Neuronal stem cell (in vitro differentiated cells): ENCODE data around the gene ANKMY2.

Source experiments
- DNase-seq: peaks from one replicate; pipeline ENCODE4 v3.0.0-alpha.2; 2013; ENCODE audit warnings: low spot score
- H2AFZ ChIP-seq: one replicate; pipeline ENCODE4 v1.6.1; 2013; ENCODE audit warnings: mild to moderate bottlenecking, low read length, inconsistent platforms
- H2AK5ac ChIP-seq: 2 replicates; pipeline ENCODE4 v1.6.1; 2013; ENCODE audit warnings: low read depth, mild to moderate bottlenecking, inconsistent platforms, low read length, moderate library complexity, mixed read lengths
- H2BK120ac ChIP-seq: 2 replicates; pipeline ENCODE4 v1.6.1; 2013; ENCODE audit warnings: low read depth, mild to moderate bottlenecking, inconsistent platforms, low read length, moderate library complexity, mixed read lengths
- H2BK12ac ChIP-seq: one replicate; pipeline ENCODE4 v1.6.1; 2013; ENCODE audit warnings: low read length, inconsistent platforms
- H2BK15ac ChIP-seq: 2 replicates; pipeline ENCODE4 v1.6.1; 2013; ENCODE audit warnings: mild to moderate bottlenecking, low read length, inconsistent platforms, mixed read lengths
- H2BK5ac ChIP-seq: one replicate; pipeline ENCODE4 v1.6.1; 2013; ENCODE audit warnings: inconsistent platforms, mild to moderate bottlenecking, low read length, moderate library complexity
- H3K14ac ChIP-seq: one replicate; pipeline ENCODE4 v1.6.1; 2013; ENCODE audit warnings: low read length, inconsistent platforms
- H3K18ac ChIP-seq: 2 replicates; pipeline ENCODE4 v1.6.1; 2013; ENCODE audit warnings: low read length, inconsistent platforms
- H3K23ac ChIP-seq: 2 replicates; pipeline ENCODE4 v1.6.1; 2013; ENCODE audit warnings: low read depth, mild to moderate bottlenecking, mixed read lengths, low read length, inconsistent platforms; ENCODE audit not compliant: poor library complexity
- H3K27ac ChIP-seq: replicated peaks from 3 replicates; pipeline ENCODE4 v1.5.1; 2013; ENCODE audit warnings: low read length, inconsistent platforms
- H3K27me3 ChIP-seq, 3 experiments: 2 replicates each; pipeline ENCODE4 v1.6.1; 2013; ENCODE audit warnings: low read length in 3 of 3, mild to moderate bottlenecking in 2 of 3, inconsistent platforms in 1 of 3, low read depth in 1 of 3, mixed read lengths in 1 of 3, moderate library complexity in 1 of 3; ENCODE audit not compliant: control insufficient read depth in 3 of 3, insufficient read depth in 3 of 3
- H3K36me3 ChIP-seq, 2 donors: replicated peaks in 1 of 2; 2 replicates each; pipeline ENCODE4 v1.6.1; 2013; ENCODE audit warnings: low read length in 2 of 2; ENCODE audit not compliant: control insufficient read depth in 2 of 2, insufficient read depth in 2 of 2
- H3K4ac ChIP-seq: 2 replicates; pipeline ENCODE4 v1.6.1; 2013; ENCODE audit warnings: inconsistent platforms, mild to moderate bottlenecking, low read length, moderate library complexity
- H3K4me1 ChIP-seq, 2 donors: 1 replicate in 1 of 2; 2 replicates in 1 of 2; pipeline ENCODE4 v1.6.1; 2013; ENCODE audit warnings: low read length in 2 of 2, low read depth in 1 of 2; ENCODE audit not compliant: control insufficient read depth in 2 of 2, insufficient read depth in 1 of 2
- H3K4me2 ChIP-seq: one replicate; pipeline ENCODE4 v1.6.1; 2013; ENCODE audit warnings: mild to moderate bottlenecking, low read length, inconsistent platforms; ENCODE audit not compliant: insufficient read depth, poor library complexity, severe bottlenecking
- H3K4me3 ChIP-seq, 2 donors: 2 replicates each; pipeline ENCODE4 v1.5.1; 2013; ENCODE audit warnings: low read length in 2 of 2, mild to moderate bottlenecking in 2 of 2, inconsistent platforms in 1 of 2, moderate library complexity in 1 of 2
- H3K79me1 ChIP-seq: one replicate; pipeline ENCODE4 v1.6.1; 2013; ENCODE audit warnings: low read depth, mild to moderate bottlenecking, inconsistent platforms, low read length, moderate library complexity
- H3K9ac ChIP-seq: one replicate; pipeline ENCODE4 v1.6.1; 2013; ENCODE audit warnings: mild to moderate bottlenecking, low read depth, low read length, inconsistent platforms; ENCODE audit not compliant: poor library complexity
- H3K9me3 ChIP-seq, 2 donors: replicated peaks in 1 of 2; 2 replicates each; pipeline versions ENCODE3 to v1.6.1; 2013; ENCODE audit warnings: low read length in 2 of 2, mild to moderate bottlenecking in 2 of 2, inconsistent platforms in 1 of 2, low read depth in 1 of 2, mixed read lengths in 1 of 2, moderate library complexity in 1 of 2; ENCODE audit not compliant: control insufficient read depth in 2 of 2, insufficient read depth in 1 of 2
- H4K8ac ChIP-seq: one replicate; pipeline ENCODE4 v1.6.1; 2013; ENCODE audit warnings: low read depth, mild to moderate bottlenecking, inconsistent platforms, low read length, moderate library complexity
- H4K91ac ChIP-seq: one replicate; pipeline ENCODE4 v1.6.1; 2013; ENCODE audit warnings: low read length, low read depth, mild to moderate bottlenecking, inconsistent platforms; ENCODE audit not compliant: poor library complexity
- WGBS, 2 donors: extraction: QIAGEN DNeasy Blood & Tissue Kit; methylation state at CpG; one replicate each; pipeline ENCODE4 v1.1.7; 2013; ENCODE audit warnings: missing lambda C conversion rate in 2 of 2, mixed read lengths in 1 of 2; ENCODE audit not compliant: insufficient read length in 2 of 2, insufficient replicate concordance in 1 of 2; ENCODE audit errors: extremely low coverage in 2 of 2; 5-methylcytosine and 5-hydroxymethylcytosine counted together

ANKMY2 gene

GRCh38 chr7:16652240-16652583, 6.7 kb upstream of the ANKMY2 start:
- H2BK120ac ChIP-seq = no peak overlapping the region
- no peak overlapping the region for H3K4me3 ChIP-seq

GRCh38 chr7:16651396-16652239, 6.1 kb upstream of the ANKMY2 start:
- H4K91ac ChIP-seq = no peak overlapping the region
- no peak overlapping the region for H2BK15ac ChIP-seq
- no peak overlapping the region for H4K8ac ChIP-seq
- H3K9ac ChIP-seq = no peak overlapping the region
- no peak overlapping the region for H3K14ac ChIP-seq
- H3K18ac ChIP-seq = no peak overlapping the region
- no peak overlapping the region for H2AK5ac ChIP-seq
- no peak overlapping the region for H3K27ac ChIP-seq
- no peak overlapping the region for H2AFZ ChIP-seq
- H3K4me1 ChIP-seq = peaks cover 8 to 22% of the 10 kb centered on the region in 2 donors
- no peak overlapping the region for H3K4me3 ChIP-seq
- WGBS, 2 donors = 100% methylated on average over 1 of the region's 9 CpGs; no CpG with 5 or more reads in 1 of the 2 donors
- H3K23ac ChIP-seq = no peak overlapping the region
- no peaks in the 10 kb centered on the region for H3K27me3 ChIP-seq
- no peak overlapping the region for H3K4ac ChIP-seq
- DNase-seq = no peak
- no peak overlapping the region for H3K4me2 ChIP-seq
- peaks cover 2% of the 10 kb centered on the region for H3K79me1 ChIP-seq
- no peaks in the 10 kb centered on the region for H3K9me3 ChIP-seq
- no peak overlapping the region for H2BK5ac ChIP-seq
- no peak overlapping the region for H2BK120ac ChIP-seq
- H2BK12ac ChIP-seq = no peak overlapping the region
- H3K36me3 ChIP-seq = peaks cover 0 to 10% of the 10 kb centered on the region in 2 donors

More at GRCh38 chr7:16652240-16652583, 6.7 kb upstream of the ANKMY2 start:
- H3K14ac ChIP-seq = no peak overlapping the region
- H3K27ac ChIP-seq = no peak overlapping the region
- no peak overlapping the region for H4K91ac ChIP-seq
- no peak overlapping the region for H2BK12ac ChIP-seq
- H2BK5ac ChIP-seq = no peak overlapping the region
- no peaks in the 10 kb centered on the region for H3K9me3 ChIP-seq
- no peak overlapping the region for H3K18ac ChIP-seq
- H2BK15ac ChIP-seq = no peak overlapping the region
- DNase-seq = no peak
- H3K4me1 ChIP-seq = peaks cover 8 to 18% of the 10 kb centered on the region in 2 donors
- peaks cover 2% of the 10 kb centered on the region for H3K79me1 ChIP-seq
- no peak overlapping the region for H3K9ac ChIP-seq
- H3K4ac ChIP-seq = no peak overlapping the region
- H2AK5ac ChIP-seq = no peak overlapping the region
- WGBS, 2 donors = no CpG with 5 or more reads among the region's 7 CpGs
- H4K8ac ChIP-seq = no peak overlapping the region
- no peak overlapping the region for H3K4me2 ChIP-seq
- H3K23ac ChIP-seq = no peak overlapping the region
- H3K36me3 ChIP-seq = peaks cover 0 to 10% of the 10 kb centered on the region in 2 donors
- no peak overlapping the region for H2AFZ ChIP-seq
- H3K27me3 ChIP-seq = no peaks in the 10 kb centered on the region

- no CpG with 5 or more reads among the region's 2 CpGs for WGBS, 2 donors
- H4K91ac ChIP-seq = no peak overlapping the region
Observed at GRCh38 chr7:16650266-16650665, 4.7 kb upstream of the ANKMY2 start.

GRCh38 chr7:16649196-16649595, 3.6 kb upstream of the ANKMY2 start:
- Histone ChIP-seq H3K14ac (no peak overlapping the region), H2AK5ac (no peak overlapping the region), H3K4ac (no peak overlapping the region), H3K4me2 (no peak overlapping the region), H4K91ac (no peak overlapping the region), H3K36me3 (peaks cover 0 to 3% of the 10 kb centered on the region in 2 donors), H2BK12ac (no peak overlapping the region), H3K27me3 (no peaks in the 10 kb centered on the region), H4K8ac (no peak overlapping the region), H2AFZ (no peak overlapping the region), H3K27ac (no peak overlapping the region), H3K9ac (no peak overlapping the region), H3K79me1 (peaks cover 4% of the 10 kb centered on the region), H3K9me3 (no peaks in the 10 kb centered on the region), H3K4me1 (peaks cover 8 to 23% of the 10 kb centered on the region in 2 donors), H2BK5ac (no peak overlapping the region), H3K18ac (no peak overlapping the region), H3K23ac (no peak overlapping the region), H2BK15ac (no peak overlapping the region), H3K4me3 (no peak overlapping the region), H2BK120ac (no peak overlapping the region)
- DNase-seq = no peak
- WGBS, 2 donors = no CpG with 5 or more reads among the region's 1 CpG

More at GRCh38 chr7:16650266-16650665, 4.7 kb upstream of the ANKMY2 start:
- Histone ChIP-seq H3K27ac (no peak overlapping the region), H2BK12ac (no peak overlapping the region), H3K4ac (no peak overlapping the region), H3K27me3 (no peaks in the 10 kb centered on the region), H2BK15ac (no peak overlapping the region), H3K18ac (no peak overlapping the region), H3K79me1 (peaks cover 4% of the 10 kb centered on the region), H2BK5ac (no peak overlapping the region), H3K4me2 (no peak overlapping the region), H3K36me3 (peaks cover 0 to 3% of the 10 kb centered on the region in 2 donors), H4K8ac (no peak overlapping the region), H3K9ac (no peak overlapping the region), H3K14ac (no peak overlapping the region), H2BK120ac (no peak overlapping the region), H2AFZ (no peak overlapping the region), H3K4me1 (peaks cover 8 to 22% of the 10 kb centered on the region in 2 donors), H3K9me3 (no peaks in the 10 kb centered on the region), H3K23ac (no peak overlapping the region), H2AK5ac (no peak overlapping the region), H3K4me3 (no peak overlapping the region)
- no peak for DNase-seq
